Mammary epithelial cell (primary cell): ENCODE results near the gene PTPN3.

Experiments
- CTCF ChIP-seq, 2 donors: IDR thresholded peaks in 1 of 2; conservative IDR thresholded peaks in 1 of 2; 2 replicates each; pipeline ENCODE4 v1.5.1; 2011 to 2012; ENCODE audit warnings: inconsistent platforms in 2 of 2, low read length in 2 of 2, mild to moderate bottlenecking in 2 of 2, control low read depth in 1 of 2, low read depth in 1 of 2; ENCODE audit not compliant: insufficient read depth in 1 of 2; ENCODE audit errors: extremely low read depth in 1 of 2
- EZH2 ChIP-seq: IDR thresholded peaks from 2 replicates; pipeline ENCODE4 v1.6.1; 2012; ENCODE audit warnings: low read length, inconsistent platforms, borderline replicate concordance

- TF ChIP-seq CTCF (conservative IDR thresholded peaks at IDR 0.05 in 1 of 2, IDR thresholded peaks at IDR 0.05 in 1 of 2; ENCODE audit: extremely low read depth in 1 of 2, insufficient read depth in 1 of 2, low read depth in 1 of 2, low read length in 2 of 2) (no peak), EZH2 (no peak)
Observed at GRCh38 chr9:109346904-109347303, 151.2 kb downstream of the PTPN3 start.
